HG03045 (cell line): ENCODE data around the gene MRPS14.

ENCODE experiments used
- ATAC-seq: cut with Tn5 transposase; IDR thresholded peaks from one replicate; pipeline ENCODE4 v1.9.1; 2021; ENCODE audit warnings: mild to moderate bottlenecking, moderate library complexity; ENCODE audit not compliant: unreplicated experiment

The MRPS14 gene

DNA sequence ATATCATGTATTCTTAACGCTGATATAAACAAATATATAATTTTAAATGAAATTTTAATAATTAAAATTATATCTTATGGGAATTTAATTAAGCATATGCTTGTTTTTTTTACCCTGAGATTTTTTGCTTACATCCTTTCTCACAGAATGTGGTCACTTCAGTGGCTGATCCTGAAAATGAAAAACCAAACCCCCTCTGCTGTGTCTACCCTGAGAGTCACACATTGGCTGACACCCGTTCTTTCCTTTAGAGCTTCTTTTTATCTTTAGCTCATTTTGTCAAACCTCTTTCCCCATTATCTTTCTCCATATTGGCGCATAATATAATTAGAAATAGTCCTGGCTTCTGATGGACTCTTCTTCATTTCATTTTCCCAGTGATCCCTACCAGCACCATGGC is 34.2 kb downstream of the MRPS14 start:
- peak; percentile 52 for ATAC-seq

GRCh38 chr1:174988539-174988938 is 34.7 kb downstream of the MRPS14 start:
- ATAC-seq, result no peak

- ATAC-seq, result no peak
Observed at GRCh38 chr1:174984952-174985351, 38.3 kb downstream of the MRPS14 start.

DNA sequence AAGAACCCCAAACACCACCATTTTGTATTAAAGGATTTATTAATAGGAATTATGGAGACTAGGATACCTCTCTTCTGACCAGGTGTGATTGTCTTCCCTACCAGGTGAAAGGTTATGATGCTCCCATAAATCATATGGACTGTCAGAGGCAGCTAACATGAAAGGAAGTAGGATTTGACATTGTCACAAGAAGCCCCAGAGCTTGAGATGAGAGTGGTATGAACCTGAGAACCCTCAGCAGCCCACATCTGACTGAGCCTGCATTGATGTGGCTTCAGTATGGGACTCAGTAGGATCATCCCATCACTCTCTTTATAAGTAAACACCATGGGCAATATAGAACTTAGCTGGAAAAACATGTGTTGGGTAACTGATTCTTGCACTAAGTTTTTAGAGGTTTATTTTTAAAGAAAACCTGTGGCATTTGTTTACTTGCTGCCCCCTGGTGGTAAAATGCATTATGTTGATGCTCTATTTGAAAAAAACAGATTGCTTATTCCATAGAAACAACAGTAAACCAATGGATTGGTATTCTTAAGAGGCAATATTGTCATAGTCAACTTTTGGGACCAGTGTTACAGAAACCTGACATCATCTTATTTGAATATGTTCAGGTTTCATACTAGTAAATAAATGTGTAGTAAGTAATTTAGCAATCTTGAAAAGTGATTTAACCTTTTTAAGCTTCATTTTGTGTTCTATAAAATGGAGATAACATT is 40.1 kb downstream of the MRPS14 start:
- no peak for ATAC-seq

DNA sequence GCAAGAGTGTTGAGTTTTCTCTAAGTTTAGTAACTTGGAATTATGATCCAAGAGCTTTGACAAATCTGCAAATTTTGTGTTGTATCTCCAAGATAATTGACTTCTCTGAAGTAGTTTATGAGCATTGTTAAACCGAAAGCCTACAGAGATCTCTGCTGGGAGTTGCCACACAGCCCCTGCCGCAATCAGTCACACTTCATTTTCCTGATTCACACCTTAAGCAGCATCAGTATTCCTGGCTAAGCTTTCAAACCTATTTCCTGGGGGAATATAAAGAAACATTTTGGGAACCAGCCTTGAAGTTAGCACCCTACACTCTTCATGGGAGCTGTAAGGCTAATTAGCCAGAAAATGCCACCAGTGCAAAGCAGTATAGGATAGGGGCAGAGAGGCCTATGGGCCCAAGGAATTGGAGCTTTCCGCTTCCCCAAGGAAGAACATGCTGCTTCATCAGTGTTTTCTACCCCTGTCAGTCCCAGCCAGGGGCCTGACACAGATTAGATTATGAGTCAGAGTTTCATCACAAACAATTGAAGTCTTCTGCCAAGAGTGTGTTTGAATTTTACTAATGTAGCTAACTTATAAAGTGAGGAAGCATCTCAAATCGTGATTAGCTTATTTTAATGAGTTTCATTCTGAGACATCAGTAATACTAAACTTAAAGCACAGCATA is 46.7 kb downstream of the MRPS14 start:
- no peak for ATAC-seq

- ATAC-seq, result no peak
Observed at GRCh38 chr1:174975764-174976163, 47.5 kb downstream of the MRPS14 start.

GRCh38 chr1:174974711-174975119 is 48.5 kb downstream of the MRPS14 start:
- ATAC-seq, result no peak

GRCh38 chr1:174971902-174972301 is 51.3 kb downstream of the MRPS14 start:
- no peak for ATAC-seq

DNA sequence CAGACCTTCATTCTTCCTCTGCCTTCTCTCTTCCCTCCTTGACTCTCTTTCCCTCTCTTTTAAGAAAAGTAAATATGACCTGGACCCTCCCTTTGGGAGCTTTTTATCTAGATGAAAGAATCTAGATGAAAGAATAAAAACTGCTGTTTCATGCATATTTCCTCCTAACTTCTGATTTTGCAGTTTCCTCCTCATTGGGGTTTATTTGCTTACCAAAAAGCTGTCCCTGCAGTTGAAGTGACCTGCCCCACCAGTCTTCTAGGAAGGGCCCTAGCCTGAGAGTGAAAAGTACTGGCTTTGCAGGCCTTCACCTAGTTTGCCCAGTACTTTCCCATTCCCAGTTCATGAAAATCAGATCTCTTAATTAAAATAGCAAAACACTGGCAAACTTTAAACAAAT is 51.8 kb downstream of the MRPS14 start:
- no peak for ATAC-seq

DNA sequence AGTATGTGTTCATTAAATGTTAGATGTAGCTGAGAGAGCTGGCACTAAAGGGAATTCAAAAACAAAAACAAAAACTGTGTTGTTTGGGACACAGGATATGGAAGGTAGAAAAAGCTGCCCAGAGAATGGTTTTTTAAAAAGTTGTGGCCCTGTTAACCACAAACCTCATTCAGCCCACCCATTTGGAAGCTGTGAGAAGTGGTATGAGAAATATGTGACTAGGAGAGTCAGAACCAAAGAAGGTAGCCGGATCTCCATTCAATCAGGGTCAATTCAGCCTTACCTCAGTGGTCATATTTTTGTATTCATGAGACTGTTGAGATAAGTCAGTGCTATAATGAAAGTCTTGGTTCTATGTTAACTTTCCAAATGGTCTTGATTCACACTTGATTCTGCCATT is 53.2 kb downstream of the MRPS14 start:
- peak; percentile 48 for ATAC-seq

GRCh38 chr1:174968750-174969244 is 54.4 kb downstream of the MRPS14 start:
- peak; percentile 76 for ATAC-seq

- ATAC-seq, result no peak
Observed at GRCh38 chr1:174967845-174968705, 55.1 kb downstream of the MRPS14 start.

DNA sequence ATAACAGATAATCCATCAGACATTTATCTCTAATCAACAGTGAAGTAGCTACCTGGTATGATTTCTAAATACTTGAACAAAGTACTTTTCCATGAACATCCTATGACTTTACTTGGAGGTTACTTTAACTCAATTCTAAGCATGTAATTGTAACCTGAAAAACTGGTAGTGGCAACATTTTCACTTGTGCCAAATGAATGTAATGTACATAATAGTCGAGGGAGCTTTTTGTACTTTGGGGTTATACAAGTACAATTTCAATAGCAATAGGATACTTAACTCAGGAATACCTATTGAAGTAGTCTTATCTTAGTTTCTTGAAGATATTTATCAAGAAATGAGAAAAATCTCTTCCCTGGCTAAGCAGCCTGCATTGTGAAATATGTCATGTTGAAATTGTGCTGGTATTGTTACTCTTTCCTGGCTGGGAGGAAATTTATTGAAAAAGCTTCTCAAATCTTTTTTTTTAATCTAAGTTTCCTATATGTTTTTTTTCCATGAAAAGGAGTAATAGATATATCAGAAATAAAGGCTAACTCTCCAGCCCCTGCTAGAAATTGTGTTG is 57.1 kb downstream of the MRPS14 start:
- no peak for ATAC-seq

- ATAC-seq, result no peak
Observed at GRCh38 chr1:174965362-174966007, 57.7 kb downstream of the MRPS14 start.

DNA sequence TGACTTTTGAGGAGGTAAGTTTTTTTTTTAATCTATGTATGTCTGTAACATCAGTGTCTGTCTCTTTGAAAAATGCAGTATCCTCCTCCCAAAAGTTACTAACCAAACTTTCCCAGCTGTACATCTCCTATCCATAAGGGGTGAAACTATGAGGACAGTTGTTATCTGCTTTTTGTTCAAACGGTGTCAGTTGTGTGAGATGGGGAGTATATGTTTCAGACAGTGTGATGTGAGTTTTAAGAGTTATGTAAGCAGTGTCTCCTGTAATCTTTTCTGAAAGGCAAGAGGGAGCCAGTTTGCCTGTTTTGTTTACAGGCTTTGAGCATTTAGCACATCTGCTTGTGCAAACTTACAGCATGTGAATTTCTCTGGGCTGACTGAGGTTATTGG is 58.3 kb downstream of the MRPS14 start:
- ATAC-seq, result no peak

- no peak for ATAC-seq
Observed at GRCh38 chr1:174964261-174964971, 58.8 kb downstream of the MRPS14 start.

DNA sequence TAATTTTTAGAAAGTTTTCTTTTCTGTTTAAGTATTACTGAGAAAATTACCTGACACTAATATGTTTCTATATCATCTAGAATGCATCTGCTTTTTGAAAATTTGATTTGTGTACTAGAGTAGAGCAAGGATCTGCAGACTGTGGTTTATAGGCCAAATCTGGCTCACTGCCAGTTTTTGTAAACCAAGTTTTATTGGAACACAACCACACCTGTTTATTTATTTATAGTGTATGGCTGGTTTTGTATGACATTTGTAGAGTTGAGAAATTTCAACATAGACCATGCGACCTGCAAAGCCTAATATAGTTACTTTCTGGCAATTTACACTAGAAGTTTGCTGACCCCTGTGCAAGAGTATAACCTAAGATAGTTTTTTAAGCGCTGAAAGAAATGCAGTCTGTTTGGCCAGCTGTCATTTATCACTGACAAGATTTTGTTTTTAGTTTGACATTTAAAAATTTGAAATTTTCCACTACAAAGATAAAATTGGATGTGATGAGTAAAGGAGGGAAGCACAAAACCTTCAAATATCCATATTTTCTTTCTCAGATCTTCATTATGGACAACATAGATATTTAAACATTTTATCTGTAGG is 59.6 kb downstream of the MRPS14 start:
- no peak for ATAC-seq
